Measurements from ENCODE around the gene CTBP2.

The CTBP2 gene

GRCh38 chr10:125144693-125145623, 15.4 kb downstream of the CTBP2 start:
- no CpG with 5 or more reads among the region's 13 CpGs for WGBS (ENCODE audit: insufficient coverage, insufficient read length)
- H3K9me3 ChIP-seq (ENCODE audit: control insufficient read depth, insufficient read depth, low read length): no peaks in the 10 kb centered on the region
- no peak for DNase-seq (ENCODE audit: low read depth, low spot score)
- H3K27ac ChIP-seq (ENCODE audit: low read length): no peak overlapping the region
- peaks cover 7% of the 10 kb centered on the region; the same call in 1 of the 2 replicates for H3K36me3 ChIP-seq (ENCODE audit: control insufficient read depth, insufficient read depth, low read length)
- H3K4me1 ChIP-seq (ENCODE audit: control insufficient read depth, insufficient read depth, low read length): peaks cover 20% of the 10 kb centered on the region
- no peaks in the 10 kb centered on the region for H3K27me3 ChIP-seq (ENCODE audit: control insufficient read depth, insufficient read depth, low read length)
- no peak overlapping the region for H3K4me3 ChIP-seq (ENCODE audit: low read length)

- no CpG with 5 or more reads among the region's 12 CpGs for WGBS (ENCODE audit: insufficient coverage, insufficient read length)
- no peaks in the 10 kb centered on the region for H3K27me3 ChIP-seq (ENCODE audit: control insufficient read depth, insufficient read depth, low read length)
- H3K4me3 ChIP-seq (ENCODE audit: low read length): no peak overlapping the region
- H3K9me3 ChIP-seq (ENCODE audit: control insufficient read depth, insufficient read depth, low read length): no peaks in the 10 kb centered on the region
- no peak overlapping the region for H3K27ac ChIP-seq (ENCODE audit: low read length)
- peaks cover 17% of the 10 kb centered on the region for H3K4me1 ChIP-seq (ENCODE audit: control insufficient read depth, insufficient read depth, low read length)
- peaks cover 6% of the 10 kb centered on the region; the same call in 1 of the 2 replicates for H3K36me3 ChIP-seq (ENCODE audit: control insufficient read depth, insufficient read depth, low read length)
- DNase-seq (ENCODE audit: low read depth, low spot score): no peak
Measured at GRCh38 chr10:125144206-125144605, 16.2 kb downstream of the CTBP2 start.

GRCh38 chr10:125142946-125143345, 17.4 kb downstream of the CTBP2 start:
- H3K9me3 ChIP-seq (ENCODE audit: control insufficient read depth, insufficient read depth, low read length): no peaks in the 10 kb centered on the region
- no peak for DNase-seq (ENCODE audit: low read depth, low spot score)
- WGBS (ENCODE audit: insufficient coverage, insufficient read length): no CpG with 5 or more reads among the region's 9 CpGs
- peaks cover 11% of the 10 kb centered on the region for H3K4me1 ChIP-seq (ENCODE audit: control insufficient read depth, insufficient read depth, low read length)
- peaks cover 3% of the 10 kb centered on the region; the same call in 1 of the 2 replicates for H3K36me3 ChIP-seq (ENCODE audit: control insufficient read depth, insufficient read depth, low read length)
- H3K27ac ChIP-seq (ENCODE audit: low read length): no peak overlapping the region
- H3K4me3 ChIP-seq (ENCODE audit: low read length): no peak overlapping the region
- no peaks in the 10 kb centered on the region for H3K27me3 ChIP-seq (ENCODE audit: control insufficient read depth, insufficient read depth, low read length)

GRCh38 chr10:125141860-125142484, 18.4 kb downstream of the CTBP2 start:
- Histone ChIP-seq H3K9me3 (ENCODE audit: control insufficient read depth, insufficient read depth, low read length) (no peaks in the 10 kb centered on the region), H3K36me3 (ENCODE audit: control insufficient read depth, insufficient read depth, low read length) (peaks cover 1% of the 10 kb centered on the region; the same call in 1 of the 2 replicates), H3K27me3 (ENCODE audit: control insufficient read depth, insufficient read depth, low read length) (no peaks in the 10 kb centered on the region), H3K4me1 (ENCODE audit: control insufficient read depth, insufficient read depth, low read length) (peaks cover 10% of the 10 kb centered on the region), H3K27ac (ENCODE audit: low read length) (no peak overlapping the region), H3K4me3 (ENCODE audit: low read length) (no peak overlapping the region)
- no CpG with 5 or more reads among the region's 12 CpGs for WGBS (ENCODE audit: insufficient coverage, insufficient read length)
- no peak for DNase-seq (ENCODE audit: low read depth, low spot score)

GRCh38 chr10:125141150-125141859, 19.1 kb downstream of the CTBP2 start:
- no peaks in the 10 kb centered on the region for H3K36me3 ChIP-seq (ENCODE audit: control insufficient read depth, insufficient read depth, low read length)
- H3K4me3 ChIP-seq (ENCODE audit: low read length): no peak overlapping the region
- H3K4me1 ChIP-seq (ENCODE audit: control insufficient read depth, insufficient read depth, low read length): peaks cover 8% of the 10 kb centered on the region
- WGBS (ENCODE audit: insufficient coverage, insufficient read length): no CpG with 5 or more reads among the region's 16 CpGs
- no peaks in the 10 kb centered on the region for H3K27me3 ChIP-seq (ENCODE audit: control insufficient read depth, insufficient read depth, low read length)
- H3K9me3 ChIP-seq (ENCODE audit: control insufficient read depth, insufficient read depth, low read length): no peaks in the 10 kb centered on the region
- no peak overlapping the region for H3K27ac ChIP-seq (ENCODE audit: low read length)
- no peak for DNase-seq (ENCODE audit: low read depth, low spot score)

GRCh38 chr10:125140151-125140550, 20.2 kb downstream of the CTBP2 start:
- no CpG with 5 or more reads among the region's 11 CpGs for WGBS (ENCODE audit: insufficient coverage, insufficient read length)
- Histone ChIP-seq H3K36me3 (ENCODE audit: control insufficient read depth, insufficient read depth, low read length) (no peaks in the 10 kb centered on the region), H3K27me3 (ENCODE audit: control insufficient read depth, insufficient read depth, low read length) (no peaks in the 10 kb centered on the region), H3K9me3 (ENCODE audit: control insufficient read depth, insufficient read depth, low read length) (no peaks in the 10 kb centered on the region), H3K4me3 (ENCODE audit: low read length) (no peak overlapping the region), H3K4me1 (ENCODE audit: control insufficient read depth, insufficient read depth, low read length) (peaks cover 16% of the 10 kb centered on the region), H3K27ac (ENCODE audit: low read length) (no peak overlapping the region)
- DNase-seq (ENCODE audit: low read depth, low spot score): no peak

- Histone ChIP-seq H3K4me3 (ENCODE audit: low read length) (no peak overlapping the region), H3K27ac (ENCODE audit: low read length) (no peak overlapping the region), H3K36me3 (ENCODE audit: control insufficient read depth, insufficient read depth, low read length) (no peaks in the 10 kb centered on the region), H3K4me1 (ENCODE audit: control insufficient read depth, insufficient read depth, low read length) (peaks cover 24% of the 10 kb centered on the region), H3K9me3 (ENCODE audit: control insufficient read depth, insufficient read depth, low read length) (no peaks in the 10 kb centered on the region), H3K27me3 (ENCODE audit: control insufficient read depth, insufficient read depth, low read length) (no peaks in the 10 kb centered on the region)
- no peak for DNase-seq (ENCODE audit: low read depth, low spot score)
- WGBS (ENCODE audit: insufficient coverage, insufficient read length): 100% methylated on average over 3 of the region's 25 CpGs
Measured at GRCh38 chr10:125137601-125138438, 22.5 kb downstream of the CTBP2 start.

- DNase-seq (ENCODE audit: low read depth, low spot score): no peak
- no peak overlapping the region for H3K27ac ChIP-seq (ENCODE audit: low read length)
- WGBS (ENCODE audit: insufficient coverage, insufficient read length): no CpG with 5 or more reads among the region's 4 CpGs
- peaks cover 21% of the 10 kb centered on the region for H3K4me1 ChIP-seq (ENCODE audit: control insufficient read depth, insufficient read depth, low read length)
- H3K4me3 ChIP-seq (ENCODE audit: low read length): no peak overlapping the region
- H3K36me3 ChIP-seq (ENCODE audit: control insufficient read depth, insufficient read depth, low read length): peaks cover 8% of the 10 kb centered on the region
- no peaks in the 10 kb centered on the region for H3K27me3 ChIP-seq (ENCODE audit: control insufficient read depth, insufficient read depth, low read length)
- H3K9me3 ChIP-seq (ENCODE audit: control insufficient read depth, insufficient read depth, low read length): no peaks in the 10 kb centered on the region
Measured at GRCh38 chr10:125136087-125136486, 24.3 kb downstream of the CTBP2 start.

- no CpG with 5 or more reads among the region's 6 CpGs for WGBS (ENCODE audit: insufficient coverage, insufficient read length)
- Histone ChIP-seq H3K9me3 (ENCODE audit: control insufficient read depth, insufficient read depth, low read length) (no peaks in the 10 kb centered on the region), H3K27me3 (ENCODE audit: control insufficient read depth, insufficient read depth, low read length) (no peaks in the 10 kb centered on the region), H3K4me1 (ENCODE audit: control insufficient read depth, insufficient read depth, low read length) (peaks cover 21% of the 10 kb centered on the region), H3K36me3 (ENCODE audit: control insufficient read depth, insufficient read depth, low read length) (peaks cover 12% of the 10 kb centered on the region), H3K27ac (ENCODE audit: low read length) (no peak overlapping the region), H3K4me3 (ENCODE audit: low read length) (no peak overlapping the region)
- DNase-seq (ENCODE audit: low read depth, low spot score): no peak
Measured at GRCh38 chr10:125135771-125136035, 24.7 kb downstream of the CTBP2 start.
